ENCODE data around the gene SF3A2.

The SF3A2 gene

GRCh38 chr19:2273356-2274184 lies 36.9 kb downstream of the SF3A2 start:
- TF ChIP-seq, protein P1, sequence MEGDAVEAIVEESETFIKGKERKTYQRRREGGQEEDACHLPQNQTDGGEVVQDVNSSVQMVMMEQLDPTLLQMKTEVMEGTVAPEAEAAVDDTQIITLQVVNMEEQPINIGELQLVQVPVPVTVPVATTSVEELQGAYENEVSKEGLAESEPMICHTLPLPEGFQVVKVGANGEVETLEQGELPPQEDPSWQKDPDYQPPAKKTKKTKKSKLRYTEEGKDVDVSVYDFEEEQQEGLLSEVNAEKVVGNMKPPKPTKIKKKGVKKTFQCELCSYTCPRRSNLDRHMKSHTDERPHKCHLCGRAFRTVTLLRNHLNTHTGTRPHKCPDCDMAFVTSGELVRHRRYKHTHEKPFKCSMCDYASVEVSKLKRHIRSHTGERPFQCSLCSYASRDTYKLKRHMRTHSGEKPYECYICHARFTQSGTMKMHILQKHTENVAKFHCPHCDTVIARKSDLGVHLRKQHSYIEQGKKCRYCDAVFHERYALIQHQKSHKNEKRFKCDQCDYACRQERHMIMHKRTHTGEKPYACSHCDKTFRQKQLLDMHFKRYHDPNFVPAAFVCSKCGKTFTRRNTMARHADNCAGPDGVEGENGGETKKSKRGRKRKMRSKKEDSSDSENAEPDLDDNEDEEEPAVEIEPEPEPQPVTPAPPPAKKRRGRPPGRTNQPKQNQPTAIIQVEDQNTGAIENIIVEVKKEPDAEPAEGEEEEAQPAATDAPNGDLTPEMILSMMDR (IDR thresholded peaks at IDR 0.05): peak; percentile 95
- Histone ChIP-seq H3K79me2 (peaks cover 29% of the 10 kb centered on the region), H3K27me3 (ENCODE audit: control insufficient read depth, insufficient read depth, low read length) (no peaks in the 10 kb centered on the region), H3K36me3 (ENCODE audit: control insufficient read depth, insufficient read depth, low read length) (no peaks in the 10 kb centered on the region), H3K9ac (no peak overlapping the region), H3K9me3 (ENCODE audit: control insufficient read depth, low read length) (no peaks in the 10 kb centered on the region), H3K4me3 (ENCODE audit: low read depth, low read length) (no peak overlapping the region), H2AFZ (no peak overlapping the region), H3K27ac (peak overlapping the region; percentile 46), H3K4me2 (ENCODE audit: low read length) (peak overlapping the region; percentile 52), H3K4me1 (peaks cover 16% of the 10 kb centered on the region)

DNA sequence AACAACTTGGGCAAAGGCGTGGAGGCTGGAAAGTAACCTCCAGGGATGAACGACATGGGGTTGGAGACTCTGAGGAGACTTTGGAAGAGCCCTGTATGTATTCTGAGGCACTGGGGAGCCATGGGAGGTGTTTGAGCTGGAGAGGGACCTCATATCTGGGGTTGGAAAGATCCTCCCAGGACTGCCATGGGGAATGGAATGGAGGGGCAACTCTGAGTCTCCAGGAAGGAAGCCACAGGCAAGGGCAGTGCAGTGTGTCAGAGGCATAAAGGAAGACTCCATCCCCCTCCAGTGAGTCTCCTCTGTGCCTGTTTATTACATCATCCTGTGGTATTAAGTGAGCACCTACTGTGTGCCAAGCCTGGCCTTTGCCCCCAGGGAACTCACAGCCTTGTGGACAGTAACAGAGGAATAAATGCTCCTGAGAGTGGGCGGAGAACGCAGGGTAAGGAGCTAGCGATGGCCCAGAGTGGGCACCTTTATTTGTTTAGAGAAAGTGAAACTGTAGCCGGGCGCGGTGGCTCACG lies 37.6 kb downstream of the SF3A2 start:
- peak overlapping the region; percentile 46 for H3K27ac ChIP-seq
- no peak overlapping the region for H2AFZ ChIP-seq
- no peaks in the 10 kb centered on the region for H3K9me3 ChIP-seq (ENCODE audit: control insufficient read depth, low read length)
- peaks cover 16% of the 10 kb centered on the region for H3K4me1 ChIP-seq
- no peaks in the 10 kb centered on the region for H3K27me3 ChIP-seq (ENCODE audit: control insufficient read depth, insufficient read depth, low read length)
- H3K4me2 ChIP-seq (ENCODE audit: low read length): no peak overlapping the region
- no peak overlapping the region for H3K9ac ChIP-seq
- H3K36me3 ChIP-seq (ENCODE audit: control insufficient read depth, insufficient read depth, low read length): no peaks in the 10 kb centered on the region
- no peak overlapping the region for H3K4me3 ChIP-seq (ENCODE audit: low read depth, low read length)
- TF ChIP-seq, protein P1 (IDR thresholded peaks at IDR 0.05): no peak
- peaks cover 29% of the 10 kb centered on the region for H3K79me2 ChIP-seq

DNA sequence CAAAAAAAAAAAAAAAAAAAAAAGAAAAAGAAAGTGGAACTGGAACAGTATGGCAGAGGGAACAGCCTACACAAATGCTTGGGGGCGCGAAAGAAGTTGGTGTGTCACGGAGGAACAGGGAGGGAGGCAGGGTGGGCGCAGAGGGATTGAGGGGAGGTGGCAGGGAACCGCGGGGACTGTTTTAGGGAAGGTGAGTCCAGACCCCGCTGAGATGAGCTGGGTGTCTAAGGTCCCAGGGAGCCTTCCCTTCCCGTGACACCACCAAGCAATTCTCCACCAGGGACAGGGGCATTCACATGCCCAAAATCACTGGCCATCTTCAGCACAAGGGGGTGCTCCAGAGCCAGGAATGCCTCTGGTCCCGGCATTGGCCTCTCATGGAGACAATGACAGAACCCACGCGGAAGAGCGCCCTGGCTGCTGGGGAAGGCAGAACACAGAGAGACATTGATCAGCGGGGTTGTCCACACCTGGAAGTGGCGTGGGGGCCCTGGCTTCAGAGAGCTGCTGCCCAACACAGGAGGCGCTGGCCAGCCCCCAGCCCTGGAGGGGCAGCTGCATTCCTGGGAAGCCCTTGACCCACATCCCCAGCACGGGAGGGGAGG lies 38.4 kb downstream of the SF3A2 start:
- TF ChIP-seq, protein P1 (IDR thresholded peaks at IDR 0.05): peak; percentile 38
- H3K4me2 ChIP-seq (ENCODE audit: low read length): no peak overlapping the region
- no peaks in the 10 kb centered on the region for H3K36me3 ChIP-seq (ENCODE audit: control insufficient read depth, insufficient read depth, low read length)
- H3K4me1 ChIP-seq: peaks cover 16% of the 10 kb centered on the region
- H3K9ac ChIP-seq: no peak overlapping the region
- H2AFZ ChIP-seq: no peak overlapping the region
- H3K79me2 ChIP-seq: peaks cover 22% of the 10 kb centered on the region
- H3K4me3 ChIP-seq (ENCODE audit: low read depth, low read length): no peak overlapping the region
- H3K27ac ChIP-seq: no peak overlapping the region
- H3K27me3 ChIP-seq (ENCODE audit: control insufficient read depth, insufficient read depth, low read length): no peaks in the 10 kb centered on the region
- H3K9me3 ChIP-seq (ENCODE audit: control insufficient read depth, low read length): no peaks in the 10 kb centered on the region

DNA sequence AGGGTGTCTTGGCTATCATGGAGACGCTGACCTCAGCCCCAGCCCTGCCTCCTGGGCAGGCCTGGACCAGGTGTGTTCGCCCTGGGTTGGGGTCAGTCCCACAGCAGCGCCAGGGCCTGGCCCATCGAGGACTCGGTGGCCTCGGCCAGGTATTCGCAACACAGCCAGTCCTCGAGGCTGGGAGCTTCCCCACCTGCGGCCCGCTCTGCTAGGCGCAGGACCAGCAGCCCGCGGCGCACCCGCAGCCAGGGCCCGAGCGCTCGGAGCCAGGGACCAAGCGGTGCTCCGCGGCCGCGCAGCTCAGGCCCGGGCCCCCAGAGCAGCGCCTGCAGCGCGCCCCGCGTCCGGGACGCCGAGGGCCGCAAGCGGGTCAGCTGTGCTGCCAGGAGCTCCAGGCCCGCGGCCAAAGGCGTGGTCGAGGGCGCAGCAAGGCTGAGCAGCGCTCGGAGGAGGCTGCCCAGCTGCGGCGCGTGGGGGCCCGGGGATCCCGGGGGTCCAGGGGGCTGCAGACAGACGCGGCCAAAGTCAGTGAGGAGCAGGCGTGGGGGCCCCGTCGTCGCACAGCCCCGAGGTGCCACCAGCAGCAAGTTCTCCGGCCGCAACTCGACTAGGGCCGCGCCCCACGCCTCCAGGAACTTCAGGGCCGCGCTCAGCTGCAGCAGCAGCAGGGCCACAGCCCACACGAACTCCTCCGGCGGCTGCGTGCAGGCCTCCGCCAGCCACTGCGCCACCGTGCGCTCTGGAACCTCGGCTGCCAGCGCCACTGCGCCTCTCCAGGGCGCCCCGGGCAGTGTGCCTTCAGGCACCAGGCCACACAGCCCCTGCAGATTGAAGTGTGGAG lies 39.2 kb downstream of the SF3A2 start:
- Histone ChIP-seq H3K4me3 (ENCODE audit: low read depth, low read length) (no peak overlapping the region), H2AFZ (no peak overlapping the region), H3K36me3 (ENCODE audit: control insufficient read depth, insufficient read depth, low read length) (no peaks in the 10 kb centered on the region), H3K9me3 (ENCODE audit: control insufficient read depth, low read length) (no peaks in the 10 kb centered on the region), H3K9ac (no peak overlapping the region), H3K4me2 (ENCODE audit: low read length) (no peak overlapping the region), H3K79me2 (peaks cover 16% of the 10 kb centered on the region), H3K4me1 (peaks cover 16% of the 10 kb centered on the region), H3K27ac (no peak overlapping the region), H3K27me3 (ENCODE audit: control insufficient read depth, insufficient read depth, low read length) (no peaks in the 10 kb centered on the region)
- TF ChIP-seq, protein P1 (IDR thresholded peaks at IDR 0.05): no peak

Measured in parathyroid adenoma (tissue), 2 donors.